ENCODE data around the gene RAPH1.
A peak's percentile ranks its signal among the peaks of the same experiment; 100 is the strongest.

Gene RAPH1

DNA sequence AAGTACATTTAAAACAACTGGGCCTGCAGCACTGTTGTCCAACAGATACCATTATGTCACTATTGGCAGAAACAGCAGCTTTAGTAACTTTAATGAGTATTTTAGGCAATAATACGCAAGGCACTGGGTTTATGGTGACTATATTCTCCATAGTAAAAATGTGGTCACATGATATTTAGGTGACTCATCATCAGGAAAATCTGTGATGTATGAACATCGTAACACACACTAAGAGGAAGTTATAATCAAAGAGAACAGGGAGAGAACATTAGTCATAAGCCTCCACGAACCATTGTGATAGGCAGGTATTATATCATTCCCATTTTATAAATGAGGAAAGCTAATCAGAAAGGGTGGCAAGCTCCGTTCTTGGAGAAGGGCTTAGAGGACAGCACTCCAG lies 36.9 kb downstream of the RAPH1 start:
- TF ChIP-seq, protein P1, sequence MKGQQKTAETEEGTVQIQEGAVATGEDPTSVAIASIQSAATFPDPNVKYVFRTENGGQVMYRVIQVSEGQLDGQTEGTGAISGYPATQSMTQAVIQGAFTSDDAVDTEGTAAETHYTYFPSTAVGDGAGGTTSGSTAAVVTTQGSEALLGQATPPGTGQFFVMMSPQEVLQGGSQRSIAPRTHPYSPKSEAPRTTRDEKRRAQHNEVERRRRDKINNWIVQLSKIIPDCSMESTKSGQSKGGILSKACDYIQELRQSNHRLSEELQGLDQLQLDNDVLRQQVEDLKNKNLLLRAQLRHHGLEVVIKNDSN (IDR thresholded peaks at IDR 0.05): peak; percentile 26; the same call in 1 of the 2 replicates
- no peak for TF ChIP-seq EP300 (IDR thresholded peaks at IDR 0.05; ENCODE audit: borderline replicate concordance)

DNA sequence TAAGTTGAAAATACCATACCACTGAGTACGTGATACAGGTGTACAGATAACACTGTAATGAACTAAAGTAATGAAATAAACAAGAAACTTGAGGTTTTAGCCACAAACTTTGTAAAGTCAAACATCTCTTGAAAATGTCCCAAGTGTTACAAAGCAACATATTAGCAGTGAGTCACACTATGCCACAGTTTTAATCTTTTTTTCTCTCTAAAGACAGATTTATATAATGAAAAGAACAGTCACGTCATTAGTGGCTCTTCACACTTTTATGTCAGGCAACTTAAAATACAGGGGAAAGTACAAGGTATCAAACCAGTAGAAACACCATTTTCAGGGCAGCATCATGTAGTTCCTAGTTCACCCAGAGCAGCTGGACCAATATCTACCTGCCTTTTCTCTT lies 42.1 kb downstream of the RAPH1 start:
- TF ChIP-seq RAD21 (IDR thresholded peaks at IDR 0.05; ENCODE audit: low read depth) (no peak), TEAD4 (IDR thresholded peaks at IDR 0.05) (no peak), EGR1 (IDR thresholded peaks at IDR 0.05) (no peak), FOXM1 (IDR thresholded peaks at IDR 0.05; ENCODE audit: borderline replicate concordance, low read depth) (no peak), CEBPB (IDR thresholded peaks at IDR 0.05) (no peak), ZBTB7A (IDR thresholded peaks at IDR 0.05; ENCODE audit: low read depth) (no peak), TCF12 (IDR thresholded peaks at IDR 0.05; ENCODE audit: low read depth) (no peak), EP300 (IDR thresholded peaks at IDR 0.05; ENCODE audit: borderline replicate concordance) (no peak), TAF1 (IDR thresholded peaks at IDR 0.05; ENCODE audit: low read depth) (no peak), NFIC (IDR thresholded peaks at IDR 0.05) (no peak), CREB1 (IDR thresholded peaks at IDR 0.05; ENCODE audit: low read depth) (no peak), YY1 (IDR thresholded peaks at IDR 0.05; ENCODE audit: low read depth) (no peak)
- TF ChIP-seq, protein P2, sequence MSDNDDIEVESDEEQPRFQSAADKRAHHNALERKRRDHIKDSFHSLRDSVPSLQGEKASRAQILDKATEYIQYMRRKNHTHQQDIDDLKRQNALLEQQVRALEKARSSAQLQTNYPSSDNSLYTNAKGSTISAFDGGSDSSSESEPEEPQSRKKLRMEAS (IDR thresholded peaks at IDR 0.05): no peak
- TF ChIP-seq, protein P3, sequence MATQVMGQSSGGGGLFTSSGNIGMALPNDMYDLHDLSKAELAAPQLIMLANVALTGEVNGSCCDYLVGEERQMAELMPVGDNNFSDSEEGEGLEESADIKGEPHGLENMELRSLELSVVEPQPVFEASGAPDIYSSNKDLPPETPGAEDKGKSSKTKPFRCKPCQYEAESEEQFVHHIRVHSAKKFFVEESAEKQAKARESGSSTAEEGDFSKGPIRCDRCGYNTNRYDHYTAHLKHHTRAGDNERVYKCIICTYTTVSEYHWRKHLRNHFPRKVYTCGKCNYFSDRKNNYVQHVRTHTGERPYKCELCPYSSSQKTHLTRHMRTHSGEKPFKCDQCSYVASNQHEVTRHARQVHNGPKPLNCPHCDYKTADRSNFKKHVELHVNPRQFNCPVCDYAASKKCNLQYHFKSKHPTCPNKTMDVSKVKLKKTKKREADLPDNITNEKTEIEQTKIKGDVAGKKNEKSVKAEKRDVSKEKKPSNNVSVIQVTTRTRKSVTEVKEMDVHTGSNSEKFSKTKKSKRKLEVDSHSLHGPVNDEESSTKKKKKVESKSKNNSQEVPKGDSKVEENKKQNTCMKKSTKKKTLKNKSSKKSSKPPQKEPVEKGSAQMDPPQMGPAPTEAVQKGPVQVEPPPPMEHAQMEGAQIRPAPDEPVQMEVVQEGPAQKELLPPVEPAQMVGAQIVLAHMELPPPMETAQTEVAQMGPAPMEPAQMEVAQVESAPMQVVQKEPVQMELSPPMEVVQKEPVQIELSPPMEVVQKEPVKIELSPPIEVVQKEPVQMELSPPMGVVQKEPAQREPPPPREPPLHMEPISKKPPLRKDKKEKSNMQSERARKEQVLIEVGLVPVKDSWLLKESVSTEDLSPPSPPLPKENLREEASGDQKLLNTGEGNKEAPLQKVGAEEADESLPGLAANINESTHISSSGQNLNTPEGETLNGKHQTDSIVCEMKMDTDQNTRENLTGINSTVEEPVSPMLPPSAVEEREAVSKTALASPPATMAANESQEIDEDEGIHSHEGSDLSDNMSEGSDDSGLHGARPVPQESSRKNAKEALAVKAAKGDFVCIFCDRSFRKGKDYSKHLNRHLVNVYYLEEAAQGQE (IDR thresholded peaks at IDR 0.05; ENCODE audit: low read depth): no peak
- TF ChIP-seq, protein P1 (IDR thresholded peaks at IDR 0.05): no peak

DNA sequence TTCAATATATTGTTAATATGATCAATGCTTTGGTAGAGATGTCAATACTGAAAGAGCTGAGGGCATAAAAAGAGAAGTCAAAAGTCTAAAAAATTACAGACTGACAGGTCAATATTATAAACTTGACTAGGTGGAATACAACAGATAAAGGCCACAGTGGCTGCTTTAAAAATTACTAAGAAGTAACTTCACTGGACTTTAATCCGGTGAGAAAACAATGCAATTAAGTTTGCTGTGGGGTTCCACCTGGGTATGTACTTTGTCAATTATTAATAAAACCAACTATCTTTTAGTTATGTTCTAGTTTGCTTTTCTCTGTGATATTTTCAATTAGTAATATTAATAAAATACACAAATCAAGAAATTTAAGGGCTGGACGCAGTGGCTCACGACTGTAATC lies 44.7 kb downstream of the RAPH1 start:
- TF ChIP-seq, protein P3 (IDR thresholded peaks at IDR 0.05; ENCODE audit: low read depth): no peak
- TF ChIP-seq CREB1 (IDR thresholded peaks at IDR 0.05; ENCODE audit: low read depth) (no peak), RAD21 (IDR thresholded peaks at IDR 0.05; ENCODE audit: low read depth) (no peak), YY1 (IDR thresholded peaks at IDR 0.05; ENCODE audit: low read depth) (no peak), EP300 (IDR thresholded peaks at IDR 0.05; ENCODE audit: borderline replicate concordance) (no peak)
- TF ChIP-seq, protein P2 (IDR thresholded peaks at IDR 0.05): no peak

DNA sequence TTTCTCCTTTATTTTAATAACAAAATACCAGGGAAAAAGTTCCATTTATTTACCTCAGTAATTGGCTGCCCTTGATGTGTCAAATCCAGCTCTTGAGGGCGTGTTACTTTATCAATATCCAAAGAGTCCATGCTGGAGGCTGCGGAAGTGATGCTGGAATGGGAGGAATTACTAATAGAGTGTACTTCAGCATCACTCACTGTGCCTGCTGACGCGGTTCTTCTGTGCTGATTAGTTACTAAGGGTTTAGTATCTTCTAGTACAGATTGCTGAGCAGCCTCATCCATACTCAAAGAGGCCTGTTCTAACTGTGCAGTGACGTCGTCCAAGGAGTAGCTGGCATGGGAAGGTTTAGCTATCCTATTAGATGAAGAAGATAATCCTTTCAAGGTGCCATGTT lies 45.6 kb downstream of the RAPH1 start:
- TF ChIP-seq TAF1 (IDR thresholded peaks at IDR 0.05; ENCODE audit: low read depth) (no peak), FOXM1 (IDR thresholded peaks at IDR 0.05; ENCODE audit: borderline replicate concordance, low read depth) (no peak), EGR1 (IDR thresholded peaks at IDR 0.05) (no peak), CREB1 (IDR thresholded peaks at IDR 0.05; ENCODE audit: low read depth) (no peak), TCF12 (IDR thresholded peaks at IDR 0.05; ENCODE audit: low read depth) (no peak), ZBTB7A (IDR thresholded peaks at IDR 0.05; ENCODE audit: low read depth) (no peak), EP300 (IDR thresholded peaks at IDR 0.05; ENCODE audit: borderline replicate concordance) (no peak), RAD21 (IDR thresholded peaks at IDR 0.05; ENCODE audit: low read depth) (no peak), CEBPB (IDR thresholded peaks at IDR 0.05) (no peak)
- TF ChIP-seq, protein P1 (IDR thresholded peaks at IDR 0.05): no peak
- TF ChIP-seq, protein P2 (IDR thresholded peaks at IDR 0.05): no peak
- TF ChIP-seq, protein P3 (IDR thresholded peaks at IDR 0.05; ENCODE audit: low read depth): no peak

Measured in Ishikawa (cell line).